ENCODE measurements around the gene PF4V1.
A peak's percentile ranks its signal among the peaks of the same experiment; 100 is the strongest.

The PF4V1 gene

DNA sequence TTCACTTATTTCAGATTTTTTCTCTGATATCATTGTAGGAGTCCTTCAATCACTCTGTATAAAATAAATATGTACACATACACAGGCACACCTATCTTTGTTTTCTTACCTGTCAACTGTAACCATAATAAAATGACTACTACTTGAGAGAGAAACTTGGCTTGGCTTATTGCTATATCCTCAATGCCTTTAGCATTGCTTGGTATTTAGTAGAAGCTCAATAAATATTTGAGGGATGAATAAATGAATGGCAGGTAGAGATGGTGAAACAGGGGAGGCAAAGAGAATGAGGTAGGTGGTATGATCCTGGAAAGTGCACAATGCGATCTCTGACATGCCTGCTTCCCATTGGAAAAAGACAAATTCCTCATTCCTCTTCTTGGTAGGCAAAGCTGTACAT, 38.4 kb upstream of the PF4V1 start:
- no peaks in the 10 kb centered on the region for H3K9me2 ChIP-seq (replicated peaks; ENCODE audit: low read depth, low read length)
- H3F3A ChIP-seq (ENCODE audit: low read depth): no peaks in the 10 kb centered on the region
- no peaks in the 10 kb centered on the region for H3K9me3 ChIP-seq (ENCODE audit: insufficient read depth, low read depth, low read length)
- H3K27me3 ChIP-seq (ENCODE audit: insufficient read depth, low read length, poor library complexity, severe bottlenecking): no peaks in the 10 kb centered on the region
- no peak overlapping the region for H2AFZ ChIP-seq (ENCODE audit: low read length)
- H3K9ac ChIP-seq (ENCODE audit: low read depth, low read length, poor library complexity, severe bottlenecking): no peak overlapping the region
- H4K20me1 ChIP-seq (ENCODE audit: insufficient read depth, low read length, poor library complexity, severe bottlenecking): no peaks in the 10 kb centered on the region
- TF ChIP-seq, protein P1, sequence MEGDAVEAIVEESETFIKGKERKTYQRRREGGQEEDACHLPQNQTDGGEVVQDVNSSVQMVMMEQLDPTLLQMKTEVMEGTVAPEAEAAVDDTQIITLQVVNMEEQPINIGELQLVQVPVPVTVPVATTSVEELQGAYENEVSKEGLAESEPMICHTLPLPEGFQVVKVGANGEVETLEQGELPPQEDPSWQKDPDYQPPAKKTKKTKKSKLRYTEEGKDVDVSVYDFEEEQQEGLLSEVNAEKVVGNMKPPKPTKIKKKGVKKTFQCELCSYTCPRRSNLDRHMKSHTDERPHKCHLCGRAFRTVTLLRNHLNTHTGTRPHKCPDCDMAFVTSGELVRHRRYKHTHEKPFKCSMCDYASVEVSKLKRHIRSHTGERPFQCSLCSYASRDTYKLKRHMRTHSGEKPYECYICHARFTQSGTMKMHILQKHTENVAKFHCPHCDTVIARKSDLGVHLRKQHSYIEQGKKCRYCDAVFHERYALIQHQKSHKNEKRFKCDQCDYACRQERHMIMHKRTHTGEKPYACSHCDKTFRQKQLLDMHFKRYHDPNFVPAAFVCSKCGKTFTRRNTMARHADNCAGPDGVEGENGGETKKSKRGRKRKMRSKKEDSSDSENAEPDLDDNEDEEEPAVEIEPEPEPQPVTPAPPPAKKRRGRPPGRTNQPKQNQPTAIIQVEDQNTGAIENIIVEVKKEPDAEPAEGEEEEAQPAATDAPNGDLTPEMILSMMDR (conservative IDR thresholded peaks at IDR 0.05; ENCODE audit: low read length): no peak
- no peak for TF ChIP-seq EZH2phosphoT487 (IDR thresholded peaks at IDR 0.05; ENCODE audit: borderline replicate concordance)
- H3K4me1 ChIP-seq (ENCODE audit: insufficient read depth, low read length, poor library complexity, severe bottlenecking): peaks cover 29% of the 10 kb centered on the region
- peak overlapping the region; percentile 45 for H3K4me2 ChIP-seq (ENCODE audit: low read depth, low read length, poor library complexity, severe bottlenecking)
- no peaks in the 10 kb centered on the region for H3K36me3 ChIP-seq (ENCODE audit: insufficient read depth, low read length)
- H3K4me3 ChIP-seq (ENCODE audit: low read length, poor library complexity, severe bottlenecking): no peak overlapping the region
- H3K79me2 ChIP-seq (ENCODE audit: insufficient read depth, low read length): no peaks in the 10 kb centered on the region

DNA sequence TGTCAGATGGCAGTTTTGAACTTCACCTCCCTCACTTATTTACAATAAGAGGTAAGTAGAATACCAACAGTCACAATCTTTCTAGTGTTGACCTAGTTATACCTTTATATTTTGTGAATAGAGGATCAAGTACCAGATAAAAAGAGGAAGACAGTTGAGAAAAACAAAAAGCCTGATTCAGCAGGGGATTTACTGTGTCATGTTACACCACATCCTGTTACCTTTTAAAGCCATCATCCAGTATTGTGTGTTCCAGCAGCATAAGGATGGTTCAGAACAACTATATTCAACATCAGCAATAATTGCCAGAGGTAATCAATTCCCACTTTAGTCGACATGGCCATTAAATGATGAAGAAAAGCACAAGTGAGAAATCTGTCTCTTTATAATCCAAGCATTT, 38.0 kb upstream of the PF4V1 start:
- no peak overlapping the region for H3K4me3 ChIP-seq (ENCODE audit: low read length, poor library complexity, severe bottlenecking)
- no peaks in the 10 kb centered on the region for H3K9me2 ChIP-seq (replicated peaks; ENCODE audit: low read depth, low read length)
- H3K4me2 ChIP-seq (ENCODE audit: low read depth, low read length, poor library complexity, severe bottlenecking): peak overlapping the region; percentile 45
- H3K36me3 ChIP-seq (ENCODE audit: insufficient read depth, low read length): no peaks in the 10 kb centered on the region
- no peak overlapping the region for H2AFZ ChIP-seq (ENCODE audit: low read length)
- TF ChIP-seq EZH2phosphoT487 (IDR thresholded peaks at IDR 0.05; ENCODE audit: borderline replicate concordance): no peak
- TF ChIP-seq, protein P1 (conservative IDR thresholded peaks at IDR 0.05; ENCODE audit: low read length): no peak
- no peaks in the 10 kb centered on the region for H4K20me1 ChIP-seq (ENCODE audit: insufficient read depth, low read length, poor library complexity, severe bottlenecking)
- no peaks in the 10 kb centered on the region for H3K9me3 ChIP-seq (ENCODE audit: insufficient read depth, low read depth, low read length)
- peaks cover 29% of the 10 kb centered on the region for H3K4me1 ChIP-seq (ENCODE audit: insufficient read depth, low read length, poor library complexity, severe bottlenecking)
- no peak overlapping the region for H3K9ac ChIP-seq (ENCODE audit: low read depth, low read length, poor library complexity, severe bottlenecking)
- H3K27me3 ChIP-seq (ENCODE audit: insufficient read depth, low read length, poor library complexity, severe bottlenecking): no peaks in the 10 kb centered on the region
- no peaks in the 10 kb centered on the region for H3K79me2 ChIP-seq (ENCODE audit: insufficient read depth, low read length)
- no peaks in the 10 kb centered on the region for H3F3A ChIP-seq (ENCODE audit: low read depth)

DNA sequence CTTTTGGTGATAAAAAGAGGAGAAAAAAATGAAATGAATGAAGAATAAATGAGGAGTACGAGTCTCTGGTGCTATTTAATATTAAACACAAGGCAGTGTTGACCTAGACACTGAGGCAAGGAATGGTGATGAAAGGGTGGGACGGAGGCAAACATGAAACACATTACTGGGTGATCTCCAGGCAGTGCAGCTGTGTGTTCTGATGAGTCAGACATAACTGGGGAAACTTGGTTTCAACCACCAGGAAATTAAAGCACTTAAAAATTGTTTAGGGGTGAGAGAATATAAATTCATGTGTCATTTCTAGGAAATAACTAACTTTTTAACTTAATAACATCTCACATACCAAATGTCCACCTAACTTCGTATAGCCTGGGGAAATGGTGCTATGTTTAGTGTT, 36.3 kb upstream of the PF4V1 start:
- no peak for TF ChIP-seq EZH2phosphoT487 (IDR thresholded peaks at IDR 0.05; ENCODE audit: borderline replicate concordance)
- TF ChIP-seq, protein P1 (conservative IDR thresholded peaks at IDR 0.05; ENCODE audit: low read length): no peak
- H3K9ac ChIP-seq (ENCODE audit: low read depth, low read length, poor library complexity, severe bottlenecking): no peak overlapping the region
- H3K9me2 ChIP-seq (replicated peaks; ENCODE audit: low read depth, low read length): no peaks in the 10 kb centered on the region
- H3K4me1 ChIP-seq (ENCODE audit: insufficient read depth, low read length, poor library complexity, severe bottlenecking): peaks cover 29% of the 10 kb centered on the region
- H3K27me3 ChIP-seq (ENCODE audit: insufficient read depth, low read length, poor library complexity, severe bottlenecking): no peaks in the 10 kb centered on the region
- no peaks in the 10 kb centered on the region for H3K79me2 ChIP-seq (ENCODE audit: insufficient read depth, low read length)
- no peaks in the 10 kb centered on the region for H3F3A ChIP-seq (ENCODE audit: low read depth)
- H2AFZ ChIP-seq (ENCODE audit: low read length): no peak overlapping the region
- H4K20me1 ChIP-seq (ENCODE audit: insufficient read depth, low read length, poor library complexity, severe bottlenecking): no peaks in the 10 kb centered on the region
- no peaks in the 10 kb centered on the region for H3K9me3 ChIP-seq (ENCODE audit: insufficient read depth, low read depth, low read length)
- H3K4me3 ChIP-seq (ENCODE audit: low read length, poor library complexity, severe bottlenecking): no peak overlapping the region
- no peaks in the 10 kb centered on the region for H3K36me3 ChIP-seq (ENCODE audit: insufficient read depth, low read length)
- H3K4me2 ChIP-seq (ENCODE audit: low read depth, low read length, poor library complexity, severe bottlenecking): no peak overlapping the region
